Erythroblast (primary cell): Measurements from ENCODE around the gene C14orf180.

Experiments used
- DNase-seq, 2 experiments: peaks; one replicate each; lab custom pipeline; 2025; lab: John Stamatoyannopoulos, UW
- GATA1 ChIP-seq: IDR thresholded peaks from 2 replicates; pipeline ENCODE4 v1.6.1; 2011; ENCODE audit warnings: low read depth, mild to moderate bottlenecking, control low read depth, low read length, moderate library complexity
- POLR2A ChIP-seq: IDR thresholded peaks from 2 replicates; pipeline ENCODE4 v1.6.1; 2011; ENCODE audit warnings: mild to moderate bottlenecking, low read length

Gene C14orf180

GRCh38 chr14:104602933-104603325 lies 23.4 kb downstream of the C14orf180 start:
- TF ChIP-seq POLR2A: no peak
- TF ChIP-seq GATA1: no peak
- DNase-seq: no peak

- no peak for TF ChIP-seq GATA1
- no peak for TF ChIP-seq POLR2A
- DNase-seq: no peak
These were observed 24.3 kb downstream of the C14orf180 start for GRCh38 chr14:104603711-104604401.

- DNase-seq: peak; percentile 41 to 47
These were observed 25.2 kb downstream of the C14orf180 start, which contains the start of gene TMEM179 for GRCh38 chr14:104604458-104605449. Gene TMEM179, minus strand, starts transcription at chr14:104604772. Its CDS starts 31 bp downstream, at chr14:104604741.

GRCh38 chr14:104609666-104610065 lies 30.1 kb downstream of the C14orf180 start:
- no peak for TF ChIP-seq POLR2A
- no peak for TF ChIP-seq GATA1
- no peak for DNase-seq

More at GRCh38 chr14:104604458-104605449, 25.2 kb downstream of the C14orf180 start, which contains the start of gene TMEM179:
- no peak for TF ChIP-seq GATA1

- TF ChIP-seq POLR2A (no peak), GATA1 (no peak)
- no peak for DNase-seq
These were observed 31.3 kb downstream of the C14orf180 start for GRCh38 chr14:104610749-104611310.

- no peak for DNase-seq
- no peak for TF ChIP-seq POLR2A
- TF ChIP-seq GATA1: no peak
These were observed 32.3 kb downstream of the C14orf180 start for GRCh38 chr14:104611881-104612280.

GRCh38 chr14:104614126-104614812 lies 34.7 kb downstream of the C14orf180 start:
- no peak for TF ChIP-seq GATA1
- TF ChIP-seq POLR2A: no peak
- DNase-seq: no peak

- TF ChIP-seq POLR2A: no peak
- TF ChIP-seq GATA1: no peak
- DNase-seq: no peak
These were observed 45.4 kb downstream of the C14orf180 start for GRCh38 chr14:104624939-104625338.

- TF ChIP-seq GATA1 (no peak), POLR2A (no peak)
- DNase-seq: no peak
These were observed 53.2 kb downstream of the C14orf180 start for GRCh38 chr14:104632781-104633180.

GRCh38 chr14:104633276-104634137 lies 53.9 kb downstream of the C14orf180 start:
- no peak for DNase-seq
- TF ChIP-seq GATA1 (no peak), POLR2A (no peak)

GRCh38 chr14:104634138-104634760 lies 54.7 kb downstream of the C14orf180 start:
- no peak for DNase-seq
- TF ChIP-seq POLR2A (no peak), GATA1 (no peak)
